HepG2 (cell line): ENCODE measurements around the gene SAMD4A. TPM values are rescaled to one million over a fixed set of nuclear protein-coding genes. Genes with fewer than 3 reads are reported as not detected.

Experiments
- ATAC-seq: fragments of 200-7000 bp; cut with Tn5 transposase; 3 replicates; pipeline ENCODE4 v1.9.1; 2020; ENCODE audit warnings: mild to moderate bottlenecking, moderate library complexity
- BruUV-seq: library from RNA; stranded (reverse); fragments of 400-500 nt; replicated peaks from 2 replicates; lab custom pipeline; 2021; lab: Mats Ljungman, UMichigan
- CTCF ChIA-PET: fragments of 300-600 bp; formaldehyde crosslinking; extraction: SDS; loops from one replicate; lab custom pipeline; 2021; ENCODE audit warnings: low total read pairs, inconsistent platforms, low intra/inter-chr PET ratio; lab: Yijun Ruan, JAX
- POLR2A ChIA-PET: fragments of 350-600 bp; sonication (Branson Sonifier 250); formaldehyde crosslinking; loops from one replicate; lab custom pipeline; 2020; ENCODE audit warnings: antibody characterized with exemption, inconsistent platforms; lab: Yijun Ruan, JAX
- DNase-seq: peaks from one replicate; pipeline ENCODE4 v3.0.0-alpha.2; 2015; ENCODE audit warnings: low spot score
- FAIRE-seq: peaks from 3 replicates; lab custom pipeline; 2011; peaks lifted over from hg19 to GRCh38; lab: Jason Lieb, UNC
- H2AFZ ChIP-seq: one replicate; pipeline ENCODE4 v1.6.1; 2011; ENCODE audit warnings: low read length, inconsistent platforms
- H3K27ac ChIP-seq: fragments of 300-600 bp; 3 replicates; pipeline ENCODE4 v1.8.0; 2011; ENCODE audit warnings: mixed run types, mild to moderate bottlenecking, mixed read lengths, low read length, inconsistent platforms; ENCODE audit not compliant: insufficient read depth; ENCODE audit errors: extremely low read length
- H3K27me3 ChIP-seq, 2 experiments: fragments of 200-600 bp in 1 of 2; 2 replicates in 1 of 2; 3 replicates in 1 of 2; pipeline versions ENCODE4 v1.6.0 to v1.8.0; 2011; ENCODE audit warnings: low read length in 2 of 2, mild to moderate bottlenecking in 2 of 2, moderate library complexity in 2 of 2, inconsistent platforms in 1 of 2; ENCODE audit not compliant: insufficient read depth in 2 of 2, control insufficient read depth in 1 of 2
- H3K36me3 ChIP-seq, 2 experiments: fragments of 200-600 bp in 1 of 2; replicated peaks in 1 of 2; 2 replicates in 1 of 2; 3 replicates in 1 of 2; pipeline versions ENCODE4 v1.5.1 to v1.8.0; 2011; ENCODE audit warnings: low read length in 2 of 2, inconsistent platforms in 1 of 2; ENCODE audit not compliant: insufficient read depth in 2 of 2, control insufficient read depth in 1 of 2
- H3K4me1 ChIP-seq: 2 replicates; pipeline ENCODE4 v1.5.1; 2012; ENCODE audit warnings: low read length, inconsistent platforms; ENCODE audit not compliant: insufficient read depth
- H3K4me2 ChIP-seq: 2 replicates; pipeline ENCODE4 v1.6.0; 2011; ENCODE audit warnings: low read depth, low read length, inconsistent platforms
- H3K4me3 ChIP-seq, 3 experiments: fragments of 200-600 bp in 1 of 3; sonication (generic), shearing (Covaris generic) in 1 of 3; replicated peaks in 1 of 3; 2 replicates each; pipeline ENCODE4 v1.5.1; 2011 to 2016; ENCODE audit warnings: low read length in 3 of 3, inconsistent platforms in 2 of 3, low read depth in 2 of 3, mild to moderate bottlenecking in 2 of 3, control low read depth in 1 of 3, mixed read lengths in 1 of 3; ENCODE audit not compliant: insufficient read depth in 1 of 3
- H3K79me2 ChIP-seq: one replicate; pipeline ENCODE4 v1.6.1; 2011; ENCODE audit warnings: low read length, inconsistent platforms; ENCODE audit not compliant: insufficient read depth
- H3K9ac ChIP-seq: 2 replicates; pipeline ENCODE4 v1.6.0; 2011; ENCODE audit warnings: mild to moderate bottlenecking, low read depth, low read length, inconsistent platforms; ENCODE audit not compliant: insufficient read depth
- H3K9me3 ChIP-seq: 2 replicates; pipeline ENCODE4 v1.5.1; 2012; ENCODE audit warnings: mild to moderate bottlenecking, low read length
- H4K20me1 ChIP-seq: 2 replicates; pipeline ENCODE4 v1.6.0; 2011; ENCODE audit warnings: inconsistent platforms, mild to moderate bottlenecking, low read length, moderate library complexity; ENCODE audit not compliant: insufficient read depth
- ATF7 ChIP-seq, 2 experiments: fragments of 450-650 bp in 1 of 2; sonication (generic) in 1 of 2; formaldehyde crosslinking in 1 of 2; IDR thresholded peaks; 2 replicates each; pipeline versions ENCODE4 v1.4.0 to v1.6.1; 2016 to 2020; ENCODE audit warnings: antibody characterized with exemption in 1 of 2, mild to moderate bottlenecking in 1 of 2, missing genetic modification reagents in 1 of 2
- GATA4 ChIP-seq: sonication (generic); IDR thresholded peaks from 2 replicates; pipeline ENCODE4 v1.6.1; 2016; ENCODE audit warnings: antibody characterized with exemption, low read depth, borderline replicate concordance
- RERE ChIP-seq: IDR thresholded peaks from 2 replicates; pipeline ENCODE4 v1.6.1; 2016; ENCODE audit warnings: low read depth, missing genetic modification reagents, missing compliant biosample characterization
- WGBS: methylation state at CpG from one replicate; pipeline ENCODE4 v1.1.6; 2017; ENCODE audit warnings: low lambda C conversion rate; 5-methylcytosine and 5-hydroxymethylcytosine counted together
- in situ Hi-C: cut with HindIII; loops from 2 replicates; pipeline ENCODE4 v1.10.0; 2017; ENCODE audit warnings: low pct_unique_long_range_greater_than_20kb; ENCODE audit not compliant: extremely low pct_ligation_motif_present
- intact Hi-C: fragments of 100-400 bp; cut with micrococcal nuclease; formaldehyde crosslinking; loops from one replicate; pipeline ENCODE4 v1.10.0; 2022; ENCODE audit not compliant: unreplicated experiment
- polyA plus RNA-seq, 8 experiments: library from polyadenylated mRNA; depleted of rRNA in 3 of 8; stranded (reverse) in 7 of 8; unstranded in 1 of 8; fragments of >200 nt; fragmentation: Illumina TruSeq in 4 of 8; extraction: Trizol in 4 of 8; gene quantifications; 2 replicates each; pipeline versions ENCODE4 v1.2.1 to v1.2.3, GENCODE V29; 2011 to 2016; ENCODE audit warnings: low read depth in 4 of 8, missing spikeins in 1 of 8, mixed read lengths in 1 of 8; ENCODE audit not compliant: insufficient read depth in 1 of 8
- total RNA-seq, 5 experiments: library from RNA; depleted of rRNA; stranded (reverse); fragments of >200 nt; fragmentation: Illumina TruSeq; extraction: Trizol; gene quantifications; 2 replicates each; pipeline ENCODE4 v1.2.3, GENCODE V29; 2016; ENCODE audit warnings: low read depth in 1 of 5

Gene SAMD4A
- total and polyA plus RNA-seq, 2 of the 13 experiments (the other 11 are each of a cell fraction or from before 2014, with no cell fraction given), result 11.8 to 13.0 TPM

GRCh38 chr14:54585214-54585613 lies 18.3 kb downstream of the SAMD4A start:
- Histone ChIP-seq H3K27me3 (no peaks in the 10 kb centered on the region), H3K4me2 (no peak overlapping the region), H3K4me3 (no peak overlapping the region), H3K4me1 (peaks cover 18% of the 10 kb centered on the region), H3K79me2 (peaks cover 84% of the 10 kb centered on the region), H3K9ac (no peak overlapping the region), H3K9me3 (no peaks in the 10 kb centered on the region), H3K36me3 (peaks cover 6 to 33% of the 10 kb centered on the region in 2 experiments; a peak in 4 of 5 replicates), H2AFZ (no peak overlapping the region), H3K27ac (no peak overlapping the region), H4K20me1 (peaks cover 41% of the 10 kb centered on the region)
- ChIA-PET POLR2A (no interaction called here), CTCF (no interaction called here)
- TF ChIP-seq GATA4 (no peak), ATF7 (IDR thresholded peaks at IDR 0.05) (peak; percentile 88), ATF7 (CRISPR knock-in tag; IDR thresholded peaks at IDR 0.05) (no peak), RERE (CRISPR knock-in tag) (no peak)
- ATAC-seq (no peak), FAIRE-seq (no peak), DNase-seq (no peak)
- intact Hi-C loops, result no loop called here
- BruUV-seq, result no TSS peak
- 97% methylated on average over 3 of the region's 3 CpGs for WGBS
- in situ Hi-C loops, result no loop called here
